ENCODE measurements around the gene MYCN.
"Not testable (repeated sequence)": the region's sequence is repeated elsewhere in the genome, so short reads cannot be mapped to it uniquely, and the experiment has no call there.

The MYCN gene

DNA sequence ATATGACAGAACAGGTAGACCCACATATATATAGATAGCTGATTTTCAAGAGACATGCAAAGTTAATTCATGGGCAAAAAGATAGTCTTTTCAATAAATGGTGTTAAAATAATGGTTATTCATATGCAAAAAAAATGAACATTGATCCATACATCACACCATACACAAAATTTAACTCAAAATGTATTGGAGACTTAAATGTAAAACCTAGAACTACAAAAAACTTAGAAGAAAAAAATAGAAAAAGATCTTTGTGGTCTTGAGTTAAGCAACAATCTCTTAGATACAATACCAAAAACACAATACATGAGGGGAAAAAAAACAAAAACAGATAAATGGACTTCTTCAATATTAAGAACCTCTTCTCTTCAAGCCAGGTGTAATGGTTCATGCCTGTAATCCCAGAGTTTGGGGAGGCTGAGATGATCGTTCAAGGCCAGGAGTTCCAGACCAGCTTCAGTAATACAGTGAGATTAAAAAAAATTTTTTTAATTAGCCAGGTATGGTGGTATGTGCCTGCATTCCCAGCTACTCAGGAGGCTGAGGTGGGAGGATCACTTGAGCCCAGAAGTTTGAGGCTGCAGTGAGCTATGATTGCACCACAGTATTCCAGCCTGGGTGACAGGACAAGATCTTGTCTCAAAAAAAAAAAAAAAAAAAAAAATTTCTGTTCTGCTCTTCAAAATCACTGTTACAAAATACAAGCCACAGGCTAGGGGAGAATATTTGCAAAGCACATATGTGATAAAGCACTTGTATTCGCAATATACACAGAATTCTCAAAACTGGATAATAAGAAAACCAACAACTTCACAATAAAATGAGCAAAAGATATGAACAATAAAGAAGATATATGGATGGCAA is 32.7 kb upstream of the MYCN start:
- no peak for DNase-seq (ENCODE audit: low spot score)

DNA sequence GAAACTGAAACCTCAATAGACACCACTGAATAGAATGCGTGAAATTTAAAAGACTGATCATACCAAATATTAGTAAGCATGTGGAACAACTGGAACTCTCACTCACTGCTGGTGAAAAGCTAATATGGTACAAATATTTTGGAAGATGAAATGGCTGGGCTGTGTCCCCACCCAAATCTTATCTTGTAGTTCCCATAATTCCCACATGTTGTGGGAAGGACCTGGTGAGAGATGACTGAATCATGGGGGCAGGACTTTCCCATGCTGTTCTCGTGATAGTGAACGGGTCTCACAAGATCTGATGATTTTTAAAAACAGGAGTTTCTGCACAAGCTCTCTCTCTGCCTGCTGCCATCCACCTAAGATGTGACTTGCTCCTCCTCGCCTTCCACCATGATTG is 32.0 kb upstream of the MYCN start:
- DNase-seq (ENCODE audit: low spot score) = no peak

DNA sequence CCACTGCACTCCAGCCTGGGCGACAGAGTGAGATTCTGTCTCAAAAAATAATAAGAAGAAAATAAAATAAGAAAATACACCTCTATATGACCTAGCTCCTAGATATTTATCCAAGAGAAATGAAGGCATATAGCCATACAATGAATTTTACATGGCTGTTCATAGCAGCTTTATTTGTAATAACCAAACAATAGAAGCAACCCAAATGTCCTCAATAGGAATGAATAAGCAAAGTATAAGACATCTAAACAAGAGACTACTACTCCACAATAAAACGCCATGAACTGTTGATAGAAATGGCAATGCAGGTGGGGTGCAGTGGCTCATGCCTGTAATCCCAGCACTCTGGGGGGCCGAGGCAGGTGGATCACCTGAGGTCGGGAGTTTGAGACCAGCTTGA is 31.2 kb upstream of the MYCN start:
- DNase-seq (ENCODE audit: low spot score) = no peak

DNA sequence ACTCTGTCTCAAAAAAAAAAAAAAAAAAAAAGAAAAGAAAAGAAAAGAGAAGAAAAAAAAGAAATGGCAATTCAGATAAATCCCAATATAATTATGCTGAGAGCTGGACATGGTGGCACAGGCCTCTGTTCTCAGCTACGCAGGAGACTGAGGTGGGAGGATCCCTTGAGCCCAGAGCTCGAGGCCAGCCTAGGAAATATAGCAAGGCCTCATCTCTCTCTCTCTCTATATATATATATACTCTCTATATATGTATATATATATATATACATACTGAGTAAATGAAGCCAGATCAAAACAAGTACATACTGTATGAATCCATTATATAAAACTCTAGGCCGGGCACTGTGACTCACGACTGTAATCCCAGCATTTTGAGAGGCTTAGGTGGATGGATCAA is 30.6 kb upstream of the MYCN start:
- no peak for DNase-seq (ENCODE audit: low spot score)

DNA sequence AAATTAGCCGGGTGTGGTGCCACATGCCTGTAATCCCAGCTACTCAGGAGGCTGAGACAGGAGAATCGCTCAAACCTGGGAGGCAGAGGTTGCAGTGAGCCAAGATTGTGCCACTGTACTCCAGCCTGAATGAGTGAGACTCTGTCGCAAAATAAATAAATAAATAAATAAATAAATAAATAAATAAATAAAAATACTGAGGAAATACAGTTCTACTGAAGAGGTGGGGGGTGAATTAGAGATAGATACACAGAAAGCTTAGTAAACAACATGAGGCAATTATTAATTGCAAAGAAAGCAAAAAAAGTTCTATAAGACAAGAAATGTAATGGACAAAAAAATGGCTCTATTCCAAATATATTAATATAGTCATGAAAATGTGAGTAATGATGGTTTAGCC is 29.1 kb upstream of the MYCN start:
- DNase-seq (ENCODE audit: low spot score) = not testable (repeated sequence)

DNA sequence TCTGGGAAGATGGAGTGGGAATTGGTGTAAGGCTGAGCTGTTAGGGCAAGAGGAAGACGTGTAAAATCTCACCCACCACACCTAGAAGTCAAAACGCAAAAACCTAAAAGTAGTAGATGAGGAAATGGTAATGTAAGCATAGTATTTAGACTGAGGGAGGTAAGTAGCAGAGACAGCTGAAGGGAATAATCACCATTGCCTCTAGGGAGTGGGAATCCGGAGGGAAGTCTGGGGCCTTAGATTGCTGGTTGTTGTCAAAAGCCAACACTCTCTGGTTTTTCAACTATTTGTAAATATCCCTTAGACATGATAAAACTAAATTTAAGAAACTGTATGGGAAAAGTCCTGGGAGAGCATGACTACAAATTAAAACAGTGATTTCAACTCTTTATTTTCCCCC is 28.7 kb upstream of the MYCN start:
- DNase-seq (ENCODE audit: low spot score) = no peak

DNA sequence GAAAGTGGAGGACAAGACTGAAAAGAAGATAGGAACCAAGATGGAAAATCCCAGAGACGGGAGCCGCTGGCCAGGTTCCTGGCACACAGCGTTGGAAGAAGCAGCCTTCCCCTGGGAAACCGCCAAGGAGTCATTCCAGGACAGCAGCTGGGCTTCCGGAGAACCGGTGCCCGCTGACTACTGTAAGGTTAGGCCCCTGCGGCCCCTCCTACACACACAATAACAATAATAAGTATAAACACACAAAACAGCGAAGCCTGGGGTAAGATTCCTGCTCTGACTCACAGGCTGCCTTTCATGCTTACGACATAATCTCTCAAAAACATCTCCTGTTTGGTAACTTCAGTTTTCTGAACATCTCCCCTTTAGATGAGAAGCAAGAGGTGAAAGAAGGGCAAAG is 28.1 kb upstream of the MYCN start:
- peak; percentile 8 for DNase-seq (ENCODE audit: low spot score)

DNA sequence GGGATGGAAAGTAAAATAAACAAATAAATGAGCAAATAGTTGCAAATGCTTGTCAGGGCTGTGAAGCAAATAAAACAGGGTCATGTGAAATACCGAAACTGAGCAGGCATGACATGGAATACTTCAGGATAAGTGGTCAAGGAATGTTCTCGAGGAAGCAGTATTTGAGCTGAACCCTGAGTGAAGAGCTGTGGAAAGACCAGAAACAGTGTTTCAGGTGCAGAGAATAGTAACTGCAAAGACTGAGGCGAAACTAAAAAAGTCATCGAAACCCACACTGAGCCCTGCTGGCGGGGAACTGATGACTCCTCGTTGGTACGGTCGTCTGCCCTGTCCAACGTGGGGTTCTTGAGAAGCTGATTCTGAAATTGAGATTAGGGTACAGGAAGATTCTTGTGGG is 27.2 kb upstream of the MYCN start:
- DNase-seq (ENCODE audit: low spot score) = no peak

DNA sequence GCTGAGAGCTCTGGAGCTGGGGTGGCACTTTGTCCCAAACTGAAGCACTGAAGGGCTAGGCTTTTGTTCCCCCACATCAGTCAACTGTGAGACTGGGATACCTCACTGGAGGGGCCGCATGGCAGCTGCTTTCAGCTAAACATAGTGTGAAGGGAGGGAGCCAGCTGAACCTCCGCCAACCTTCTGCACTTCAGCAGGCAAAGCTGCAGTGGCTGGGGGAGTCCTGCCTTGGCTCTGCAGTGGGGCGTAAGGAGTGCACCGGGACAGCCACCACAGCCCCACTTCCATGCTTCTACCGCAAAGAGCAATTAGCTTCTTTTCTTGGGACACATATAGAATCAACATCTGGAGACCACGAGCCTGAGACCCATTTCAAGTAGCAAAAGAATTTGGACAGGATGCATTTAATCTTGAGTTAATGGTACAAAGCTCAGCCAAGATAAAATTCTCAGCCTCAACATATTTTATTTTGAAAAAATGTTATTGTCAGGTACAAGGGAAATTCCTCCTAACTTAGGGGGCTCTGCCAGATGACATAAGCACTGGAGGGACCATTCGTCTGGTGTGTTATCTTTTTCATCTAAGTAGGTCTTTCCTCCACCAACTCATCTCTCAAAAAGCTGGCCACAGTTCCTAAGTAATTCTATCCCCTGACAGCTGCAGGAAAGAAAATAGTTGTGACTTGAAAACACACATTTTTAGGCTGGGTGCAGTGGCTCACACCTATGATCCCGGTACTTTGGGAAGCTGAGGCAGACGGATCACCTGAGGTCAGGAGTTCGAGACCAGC is 25.6 kb upstream of the MYCN start:
- no peak for DNase-seq (ENCODE audit: low spot score)

DNA sequence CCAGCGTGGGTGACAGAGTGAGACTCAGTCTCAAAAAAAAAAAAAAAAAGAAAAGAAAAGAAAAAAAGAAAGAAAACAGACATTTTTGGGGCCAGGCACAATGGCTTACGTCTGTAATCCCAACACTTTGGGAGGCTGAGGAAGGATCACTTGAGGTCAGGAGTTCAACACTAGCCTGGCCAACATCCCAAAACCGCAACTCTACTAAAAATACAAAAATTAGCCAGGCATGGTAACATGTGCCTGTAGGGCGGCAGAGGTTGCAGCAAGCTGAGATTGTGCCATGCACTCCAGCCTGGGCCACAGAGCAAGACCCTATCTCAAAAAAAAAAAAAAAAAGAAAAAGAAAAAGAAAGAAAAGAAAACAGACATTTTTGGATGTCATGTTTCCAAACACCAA is 24.8 kb upstream of the MYCN start:
- DNase-seq (ENCODE audit: low spot score) = not testable (repeated sequence)

DNA sequence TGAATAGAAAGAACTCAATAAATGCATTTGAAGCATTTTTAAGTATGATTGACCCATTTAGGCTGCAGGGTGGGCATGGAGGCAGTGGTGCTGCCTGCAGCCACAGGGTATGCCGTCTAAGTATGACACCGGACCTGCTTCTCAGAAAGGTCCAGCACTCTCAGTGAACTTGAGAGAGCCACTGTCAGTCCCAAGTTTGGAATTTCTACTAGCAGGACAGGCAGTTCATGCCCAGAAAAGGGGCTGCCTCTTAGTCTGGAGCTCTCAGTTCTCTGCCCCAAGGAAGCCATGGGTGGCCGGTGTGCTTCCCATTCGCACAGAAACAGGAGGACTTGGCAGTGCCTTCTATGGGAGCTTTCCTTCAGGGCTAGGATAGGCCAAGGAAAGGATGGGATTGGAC is 24.0 kb upstream of the MYCN start:
- no peak for DNase-seq (ENCODE audit: low spot score)

DNA sequence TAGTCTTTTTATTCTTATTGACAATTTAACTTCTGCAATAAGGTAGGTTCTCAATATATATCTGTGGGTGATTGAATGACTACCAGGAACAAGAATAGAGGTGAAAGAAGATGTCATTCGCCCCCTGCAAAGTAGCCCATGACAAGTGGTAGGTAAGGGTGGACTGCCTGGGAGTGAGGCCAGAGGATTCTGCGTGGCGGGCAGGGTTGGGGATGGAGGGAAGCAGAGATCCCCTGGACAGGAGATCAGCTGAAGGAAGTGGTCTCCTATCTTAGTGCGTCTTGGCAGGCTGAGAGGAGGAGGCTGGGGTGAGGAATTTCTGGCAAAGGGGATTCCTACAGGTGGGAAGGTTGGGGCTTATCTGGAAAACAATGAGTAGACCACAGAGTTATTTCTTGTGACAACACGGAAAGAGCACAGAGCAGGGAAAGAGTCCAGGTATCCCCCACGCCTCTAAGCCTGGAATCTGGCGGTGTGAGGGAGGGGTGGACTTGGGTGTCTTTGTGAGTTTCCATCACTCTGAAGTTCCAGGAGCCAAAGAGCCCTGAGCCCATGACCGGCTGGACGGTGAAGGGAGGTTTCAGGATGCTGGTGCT is 21.5 kb upstream of the MYCN start:
- DNase-seq (ENCODE audit: low spot score) = no peak

DNA sequence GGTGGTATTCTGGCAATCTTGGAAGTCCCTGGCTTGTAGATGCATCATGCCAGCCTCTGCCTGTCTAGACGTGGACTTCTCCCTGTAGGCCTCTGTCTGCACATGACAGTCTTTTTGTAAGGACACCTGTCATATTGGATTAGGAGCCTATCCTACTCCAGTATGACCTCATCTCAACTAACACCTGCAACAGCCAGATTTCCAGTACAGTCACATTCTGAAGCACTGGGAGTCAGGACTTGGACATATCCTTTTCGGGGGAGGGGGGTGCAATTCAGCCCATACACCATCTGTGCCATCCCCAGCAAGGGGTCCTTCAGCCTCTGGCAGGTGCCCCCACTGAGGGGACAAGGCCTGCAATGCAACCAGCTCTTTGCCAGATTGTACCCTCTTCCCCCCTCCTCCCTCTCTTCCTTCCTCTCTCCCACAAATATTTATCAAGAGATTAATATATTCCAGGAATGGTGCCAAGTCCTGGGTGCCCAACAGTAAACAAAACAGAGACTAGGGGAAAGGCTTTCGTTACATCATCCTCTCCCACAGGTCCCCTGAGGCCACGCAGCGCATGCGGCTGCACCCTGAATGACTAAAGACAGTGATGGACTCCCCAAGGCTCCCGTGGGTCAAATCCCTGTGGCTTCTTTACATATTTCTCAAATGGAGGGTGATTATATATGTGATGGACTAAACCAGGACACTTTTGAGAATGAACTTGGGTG is 20.5 kb upstream of the MYCN start:
- DNase-seq (ENCODE audit: low spot score) = no peak

DNA sequence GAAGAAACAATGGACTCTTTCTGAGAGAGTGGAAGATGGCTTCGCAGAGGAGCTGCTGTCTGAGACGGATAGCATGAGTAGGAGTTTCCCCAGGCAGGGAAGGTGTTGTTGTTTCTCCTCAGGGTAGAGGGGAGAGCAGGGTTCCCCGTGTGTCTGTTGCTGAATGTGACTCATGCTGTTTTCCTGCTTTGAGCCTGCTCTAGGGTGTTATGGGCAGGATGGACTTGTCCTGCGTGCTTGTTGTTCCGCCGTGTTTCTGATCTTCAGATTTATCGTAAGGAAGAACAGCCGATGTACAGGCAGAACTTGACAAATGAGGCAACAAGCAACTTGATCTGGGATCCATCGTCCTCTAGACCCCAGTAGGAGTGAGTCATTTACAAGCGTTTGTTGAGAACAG is 19.7 kb upstream of the MYCN start:
- no peak for DNase-seq (ENCODE audit: low spot score)

DNA sequence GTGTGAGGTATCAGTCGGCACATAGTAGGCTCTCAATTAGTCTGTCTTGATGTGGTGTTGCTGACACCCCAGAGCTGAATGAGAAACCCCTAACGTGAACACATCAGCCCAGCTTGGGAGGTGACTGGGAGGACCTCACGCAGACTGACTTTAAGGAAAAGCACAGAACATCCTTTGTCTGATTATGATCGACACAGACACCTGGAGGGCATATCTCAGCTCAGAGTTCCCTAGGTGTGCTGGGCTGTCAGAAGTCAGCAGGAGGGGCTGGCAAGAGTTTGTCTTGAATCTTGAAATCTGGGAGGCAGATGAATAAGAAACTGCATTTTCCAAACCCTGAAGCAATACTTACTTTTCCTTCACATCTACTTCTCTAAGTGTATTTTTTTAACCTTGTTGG is 16.8 kb upstream of the MYCN start:
- DNase-seq (ENCODE audit: low spot score) = no peak

DNA sequence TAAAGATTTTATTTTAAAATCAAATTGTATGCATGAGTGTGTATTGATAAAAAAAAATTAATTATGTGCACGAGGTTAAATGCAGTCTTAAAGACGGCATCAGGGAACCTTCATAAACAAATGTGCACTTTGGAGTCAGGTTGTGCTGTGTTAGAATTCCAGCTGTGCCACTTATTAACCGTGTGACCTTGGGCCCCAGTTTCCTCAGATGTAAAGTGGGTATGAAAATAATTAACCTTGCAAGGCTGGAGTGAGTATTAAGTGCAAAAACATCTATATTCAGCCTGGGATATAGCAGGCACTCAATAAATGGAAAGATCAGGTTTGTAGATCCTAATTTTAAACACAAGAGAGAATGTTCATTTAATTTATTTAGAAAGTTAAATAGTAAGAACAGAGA is 14.5 kb upstream of the MYCN start:
- DNase-seq (ENCODE audit: low spot score) = no peak

DNA sequence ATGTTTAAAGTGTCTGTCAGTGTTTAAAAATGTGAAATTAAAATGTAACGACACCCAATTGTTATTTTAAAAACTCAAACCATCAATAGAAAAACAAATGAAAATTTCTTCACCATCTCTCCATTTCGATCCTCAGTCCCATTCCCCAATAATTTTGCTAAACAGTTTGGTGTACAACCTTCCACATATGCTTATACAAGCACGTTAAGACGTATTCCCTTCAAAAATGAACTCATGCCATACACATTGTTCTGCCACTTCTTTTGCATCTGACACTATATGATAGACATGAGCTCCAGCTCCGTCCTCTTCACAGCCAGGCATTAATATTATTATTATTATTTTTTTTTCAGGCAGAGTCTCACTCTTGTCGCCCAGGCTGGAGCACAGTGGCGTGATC is 14.1 kb upstream of the MYCN start:
- no peak for DNase-seq (ENCODE audit: low spot score)

DNA sequence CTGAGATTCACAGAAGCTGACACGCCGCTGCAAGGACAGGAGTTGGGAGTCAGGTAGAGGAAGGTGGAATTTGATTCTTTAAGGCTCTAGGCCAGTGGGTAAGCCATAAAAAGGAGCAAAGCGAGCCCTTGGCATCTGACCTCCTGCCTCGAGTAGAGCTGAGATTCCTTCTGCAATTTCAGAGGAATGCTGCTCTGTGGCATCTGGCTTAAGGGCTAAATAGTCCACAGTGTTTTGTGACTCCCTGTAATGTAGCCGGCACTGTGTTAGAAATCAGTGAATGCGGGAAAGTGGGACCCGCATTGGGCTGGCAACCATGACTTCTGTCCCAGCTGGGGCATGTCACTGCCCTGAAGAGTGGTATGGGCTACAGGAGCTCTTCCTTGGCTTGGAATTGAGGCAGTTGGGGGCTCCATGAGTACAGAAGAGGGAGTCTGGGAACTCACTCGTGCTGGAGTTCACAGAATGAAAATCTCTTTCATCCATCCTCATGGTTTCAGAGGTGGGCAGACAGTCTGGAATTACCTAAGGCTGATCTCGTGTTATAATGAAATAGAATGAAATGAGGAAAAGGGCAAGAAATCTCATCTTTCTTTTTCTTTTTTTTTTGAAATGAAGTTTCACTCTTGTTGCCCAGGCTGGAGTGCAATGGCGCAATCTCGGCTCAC is 12.7 kb upstream of the MYCN start:
- no peak for DNase-seq (ENCODE audit: low spot score)

DNA sequence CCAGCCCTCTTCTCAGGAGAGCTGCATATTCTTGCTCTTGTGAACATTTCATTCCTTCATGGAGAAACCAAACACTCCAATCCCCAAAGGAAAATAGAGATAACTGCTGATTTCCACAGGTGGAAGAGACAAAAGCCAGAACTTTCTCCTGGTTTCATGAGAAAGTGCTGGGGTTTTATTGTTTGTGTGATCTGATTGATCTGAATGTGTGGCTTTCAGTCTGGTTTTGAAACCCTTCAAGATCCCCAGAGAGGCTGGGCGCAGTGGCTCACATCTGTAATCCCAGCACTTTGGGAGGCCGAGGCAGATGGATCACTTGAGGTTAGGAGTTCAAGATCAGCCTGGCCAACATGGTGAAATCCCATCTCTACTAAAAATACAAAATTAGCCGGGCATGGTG is 11.3 kb upstream of the MYCN start:
- not testable (repeated sequence) for DNase-seq (ENCODE audit: low spot score)

DNA sequence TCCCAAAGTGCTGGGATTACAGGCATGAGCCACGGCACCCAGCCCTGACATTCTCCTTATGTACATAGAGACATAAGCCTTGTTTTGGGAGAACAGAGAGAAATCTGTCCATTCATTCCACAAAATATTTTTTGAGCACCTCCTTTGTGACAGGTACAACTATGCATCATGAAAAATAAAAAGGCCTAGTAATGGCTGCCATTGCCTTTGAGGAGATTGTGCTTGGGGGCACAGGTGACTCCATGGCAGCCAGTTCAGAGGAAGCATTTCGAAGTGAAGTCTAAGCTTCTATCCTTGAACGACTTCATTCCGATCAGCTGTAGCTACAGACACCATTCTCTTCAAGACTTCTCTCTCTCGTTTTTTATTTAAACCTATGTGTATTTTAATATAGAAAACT is 10.5 kb upstream of the MYCN start:
- no peak for DNase-seq (ENCODE audit: low spot score)

DNA sequence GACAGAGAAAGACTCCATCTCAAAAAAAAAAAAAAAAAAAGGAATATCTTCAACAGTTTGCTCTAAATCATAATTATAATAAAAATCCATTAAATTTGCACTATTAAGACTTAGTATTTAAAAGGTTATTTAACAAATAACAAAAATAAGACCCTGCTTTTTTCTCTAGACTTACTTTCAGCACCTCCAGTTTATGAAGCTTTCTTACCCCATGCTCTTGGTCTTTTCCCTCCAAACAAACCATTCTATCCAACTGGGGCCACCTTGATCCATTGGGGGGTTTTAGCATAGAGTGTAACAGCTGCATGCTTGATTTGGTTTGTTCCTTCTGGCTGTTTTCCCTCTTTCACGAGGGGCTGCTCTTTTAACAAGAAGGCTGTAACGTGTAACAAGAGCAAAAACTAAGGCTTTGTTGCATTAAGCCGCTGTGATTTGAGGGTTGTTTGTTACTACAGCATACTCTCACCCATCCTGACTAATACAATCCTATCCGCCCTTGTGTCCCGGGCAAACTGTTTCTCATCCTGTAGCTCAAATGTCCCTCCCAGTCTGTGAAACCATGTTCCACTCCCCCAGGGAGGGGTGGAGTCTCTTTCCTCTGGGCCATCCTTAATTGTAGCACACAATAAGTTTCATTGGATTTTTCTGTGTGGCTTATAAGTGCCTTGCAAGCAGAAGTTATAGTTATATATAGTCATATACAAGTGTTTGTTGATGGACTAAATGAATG is 9.6 kb upstream of the MYCN start:
- DNase-seq (ENCODE audit: low spot score) = no peak
